Nephron (organoid): Measurements from ENCODE around the gene PUM2.

ENCODE experiments used
- H3K27ac Mint-ChIP-seq, 3 experiments: 2 replicates each; pipeline ENCODE4 v1.8.0; 2020; ENCODE audit warnings: mixed read lengths in 3 of 3, mild to moderate bottlenecking in 2 of 3, moderate library complexity in 1 of 3
- H3K27me3 Mint-ChIP-seq: 2 replicates; pipeline ENCODE4 v1.8.0; 2021; ENCODE audit warnings: low read depth, mild to moderate bottlenecking, moderate library complexity, mixed read lengths
- H3K36me3 Mint-ChIP-seq: 2 replicates; pipeline ENCODE4 v1.8.0; 2020; ENCODE audit warnings: low read depth, mixed read lengths
- H3K4me1 Mint-ChIP-seq: 2 replicates; pipeline ENCODE4 v1.8.0; 2020; ENCODE audit warnings: mixed read lengths
- H3K4me3 Mint-ChIP-seq, 3 experiments: 2 replicates each; pipeline ENCODE4 v1.8.0; 2020; ENCODE audit warnings: mild to moderate bottlenecking in 3 of 3, mixed read lengths in 3 of 3, moderate library complexity in 2 of 3
- H3K9me3 Mint-ChIP-seq: 2 replicates; pipeline ENCODE4 v1.8.0; 2020; ENCODE audit warnings: mixed read lengths
- TF ChIP-seq, protein P1 (sequence below), 3 experiments: fragments of 200-600 bp; sonication (generic); IDR thresholded peaks; one replicate each; pipeline ENCODE4 v1.5.0; 2021; ENCODE audit warnings: antibody characterized with exemption in 3 of 3; ENCODE audit not compliant: unreplicated experiment in 3 of 3

PUM2 gene

DNA sequence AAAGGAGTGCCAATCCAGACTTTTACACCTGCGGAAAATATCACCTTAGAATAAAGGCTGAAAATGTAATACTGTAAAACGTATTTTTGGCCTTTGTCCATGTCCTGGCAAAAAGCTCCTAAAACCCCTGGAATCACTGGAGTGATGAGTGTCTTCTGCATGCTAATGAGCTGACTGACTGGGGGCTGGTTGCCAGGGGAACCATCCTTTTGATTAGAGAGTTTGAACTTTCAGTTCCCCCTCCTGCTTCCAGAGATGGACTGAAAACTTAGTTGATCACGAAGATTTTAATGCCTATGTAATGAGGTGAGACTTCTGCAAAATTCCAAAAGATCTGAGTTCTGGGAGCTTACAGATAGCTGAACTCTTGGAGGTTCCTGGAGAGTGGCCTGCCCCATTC lies 20.5 kb downstream of the PUM2 start:
- peak overlapping the region in 2 of 3 experiments; percentile 53 to 62 for H3K27ac Mint-ChIP-seq
- TF ChIP-seq, protein P1, sequence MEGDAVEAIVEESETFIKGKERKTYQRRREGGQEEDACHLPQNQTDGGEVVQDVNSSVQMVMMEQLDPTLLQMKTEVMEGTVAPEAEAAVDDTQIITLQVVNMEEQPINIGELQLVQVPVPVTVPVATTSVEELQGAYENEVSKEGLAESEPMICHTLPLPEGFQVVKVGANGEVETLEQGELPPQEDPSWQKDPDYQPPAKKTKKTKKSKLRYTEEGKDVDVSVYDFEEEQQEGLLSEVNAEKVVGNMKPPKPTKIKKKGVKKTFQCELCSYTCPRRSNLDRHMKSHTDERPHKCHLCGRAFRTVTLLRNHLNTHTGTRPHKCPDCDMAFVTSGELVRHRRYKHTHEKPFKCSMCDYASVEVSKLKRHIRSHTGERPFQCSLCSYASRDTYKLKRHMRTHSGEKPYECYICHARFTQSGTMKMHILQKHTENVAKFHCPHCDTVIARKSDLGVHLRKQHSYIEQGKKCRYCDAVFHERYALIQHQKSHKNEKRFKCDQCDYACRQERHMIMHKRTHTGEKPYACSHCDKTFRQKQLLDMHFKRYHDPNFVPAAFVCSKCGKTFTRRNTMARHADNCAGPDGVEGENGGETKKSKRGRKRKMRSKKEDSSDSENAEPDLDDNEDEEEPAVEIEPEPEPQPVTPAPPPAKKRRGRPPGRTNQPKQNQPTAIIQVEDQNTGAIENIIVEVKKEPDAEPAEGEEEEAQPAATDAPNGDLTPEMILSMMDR (IDR thresholded peaks at IDR 0.05; ENCODE audit: unreplicated experiment in 3 of 3) = no peak
- no peaks in the 10 kb centered on the region for H3K27me3 Mint-ChIP-seq
- no peak overlapping the region for H3K4me3 Mint-ChIP-seq
- H3K36me3 Mint-ChIP-seq = peaks cover 78% of the 10 kb centered on the region
- H3K9me3 Mint-ChIP-seq = peaks cover 27% of the 10 kb centered on the region
- H3K4me1 Mint-ChIP-seq = peaks cover 21% of the 10 kb centered on the region

DNA sequence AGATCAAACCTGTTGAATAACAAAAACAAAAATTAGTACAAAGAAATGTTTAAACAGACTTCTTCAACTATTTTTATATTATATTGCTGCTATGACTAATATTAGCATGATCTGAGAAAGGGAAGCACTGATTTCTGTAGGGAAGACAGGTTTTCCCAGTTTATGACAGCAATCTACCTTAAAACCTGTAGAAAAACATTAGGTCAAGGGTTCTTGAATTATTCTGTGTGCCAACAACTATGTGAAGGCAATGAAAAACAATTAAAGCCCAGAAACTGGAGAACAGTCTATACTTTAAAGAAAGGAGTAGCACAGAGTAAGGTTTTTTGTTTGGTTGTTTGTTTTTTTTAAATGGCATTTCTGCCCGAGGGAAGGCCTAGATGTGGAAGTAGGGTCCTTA lies 23.3 kb downstream of the PUM2 start:
- Mint-ChIP-seq H3K4me1 (peaks cover 17% of the 10 kb centered on the region), H3K27me3 (no peaks in the 10 kb centered on the region), H3K27ac (peak overlapping the region in 2 of 3 experiments; percentile 5 to 44), H3K4me3 (no peak overlapping the region), H3K36me3 (peaks cover 83% of the 10 kb centered on the region), H3K9me3 (peaks cover 27% of the 10 kb centered on the region)
- TF ChIP-seq, protein P1 (IDR thresholded peaks at IDR 0.05; ENCODE audit: unreplicated experiment in 3 of 3) = no peak

GRCh38 chr2:20326163-20326780 lies 24.4 kb downstream of the PUM2 start:
- Mint-ChIP-seq H3K9me3 (peaks cover 23% of the 10 kb centered on the region), H3K27me3 (no peaks in the 10 kb centered on the region), H3K4me3 (no peak overlapping the region), H3K36me3 (peaks cover 82% of the 10 kb centered on the region), H3K27ac (no peak overlapping the region), H3K4me1 (peaks cover 16% of the 10 kb centered on the region)
- TF ChIP-seq, protein P1 (IDR thresholded peaks at IDR 0.05; ENCODE audit: unreplicated experiment in 3 of 3) = peak; percentile 63 to 69 (median 65)

DNA sequence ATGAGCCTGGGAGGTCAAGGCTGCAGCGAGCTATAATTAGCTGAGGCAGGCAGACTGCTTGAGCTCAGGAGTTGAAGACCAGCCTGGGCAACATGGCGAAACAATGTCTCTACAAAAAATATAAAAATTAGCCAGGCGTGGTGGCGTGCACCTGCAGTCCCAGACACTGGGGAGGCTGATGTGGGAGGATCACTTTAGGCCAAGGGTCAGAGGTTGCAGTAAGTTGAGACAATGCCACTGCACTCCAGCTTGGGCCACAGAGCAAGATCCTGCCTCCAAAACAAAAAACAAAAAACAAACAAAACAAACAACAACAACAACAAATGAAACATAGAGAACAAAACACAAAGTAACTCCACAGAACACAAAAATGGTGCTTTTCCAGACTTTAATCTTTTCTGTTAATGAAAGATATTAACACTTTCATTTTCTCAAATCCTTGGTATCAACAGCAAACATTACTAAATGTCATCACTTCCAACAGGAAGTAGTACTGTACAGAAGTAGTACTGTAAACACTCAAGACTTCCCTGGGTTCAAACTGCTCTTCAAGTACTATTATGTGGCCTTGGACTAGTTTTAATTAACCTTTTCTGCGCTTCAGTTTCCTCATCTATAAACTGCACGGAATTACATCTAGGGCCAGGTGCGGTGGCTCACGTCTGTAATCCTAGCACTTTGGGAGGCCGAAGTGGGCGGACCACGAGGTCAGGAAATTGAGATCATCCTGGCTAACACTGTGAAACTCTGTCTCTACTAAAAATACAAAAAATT lies 27.9 kb downstream of the PUM2 start:
- TF ChIP-seq, protein P1 (IDR thresholded peaks at IDR 0.05; ENCODE audit: unreplicated experiment in 3 of 3) = no peak
- no peaks in the 10 kb centered on the region for H3K27me3 Mint-ChIP-seq
- no peak overlapping the region for H3K4me3 Mint-ChIP-seq
- peaks cover 78% of the 10 kb centered on the region for H3K36me3 Mint-ChIP-seq
- H3K4me1 Mint-ChIP-seq = peaks cover 20% of the 10 kb centered on the region
- H3K27ac Mint-ChIP-seq = no peak overlapping the region
- no peaks in the 10 kb centered on the region for H3K9me3 Mint-ChIP-seq

DNA sequence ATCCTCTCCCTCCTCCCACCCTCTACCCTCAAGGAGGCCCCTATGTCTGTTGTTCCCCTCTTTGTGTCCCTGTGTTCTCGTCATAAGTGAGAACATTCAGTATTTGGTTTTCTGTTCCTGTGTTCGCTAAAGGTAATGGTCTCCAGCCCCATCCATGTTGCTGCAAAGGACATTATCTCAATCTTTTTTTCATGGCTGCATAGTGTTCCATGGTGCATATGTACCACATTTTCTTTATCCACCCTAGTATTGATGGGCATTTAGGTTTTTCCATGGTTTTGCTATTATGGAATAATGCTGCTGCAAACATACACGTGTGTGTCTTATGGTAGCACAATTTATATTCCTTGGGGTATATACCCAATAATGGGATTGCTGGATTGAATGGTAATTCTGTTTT lies 33.0 kb downstream of the PUM2 start:
- Mint-ChIP-seq H3K27me3 (no peaks in the 10 kb centered on the region), H3K4me3 (no peak overlapping the region), H3K4me1 (peaks cover 20% of the 10 kb centered on the region), H3K9me3 (no peaks in the 10 kb centered on the region), H3K27ac (no peak overlapping the region), H3K36me3 (peaks cover 78% of the 10 kb centered on the region)
- TF ChIP-seq, protein P1 (IDR thresholded peaks at IDR 0.05; ENCODE audit: unreplicated experiment in 3 of 3) = no peak
